ENCODE measurements around the gene RAB7A. TPM values are rescaled to one million over a fixed set of nuclear protein-coding genes. Genes with fewer than 3 reads are reported as not detected.

The RAB7A gene
- total and polyA plus RNA-seq, 11 donors = 143 to 343 (median 253) TPM

DNA sequence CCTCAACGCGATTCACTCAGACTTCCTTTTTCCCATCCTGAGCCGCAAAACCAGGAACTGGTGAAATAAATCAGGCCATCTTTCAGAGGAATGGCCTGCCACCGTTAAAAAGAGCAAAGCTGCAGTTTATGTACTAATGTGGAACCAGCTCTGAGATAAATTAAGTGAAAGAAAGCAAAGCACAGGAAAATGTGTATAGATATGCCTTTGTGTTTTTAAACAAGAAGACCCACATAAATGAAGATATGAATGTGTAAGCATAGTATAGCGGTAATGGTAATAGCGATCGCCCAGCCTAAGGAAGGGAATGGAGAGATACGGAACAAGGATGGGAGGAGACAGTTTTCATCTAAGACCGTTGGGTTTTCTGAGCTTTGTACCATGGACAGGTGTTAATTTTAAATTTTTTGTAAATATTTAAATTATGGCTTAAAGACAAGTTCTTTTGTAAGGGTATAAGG, 44.6 kb upstream of the RAB7A start:
- intact Hi-C loops (cut with DNase I) = loop anchor here (1.0 to 10.0 kb wide), 9 partner anchors 45 to 166 kb away; partner anchors contain the start of gene RAB7A (in 5 of the 10)
- H3K9me3 ChIP-seq = no peaks in the 10 kb centered on the region
- peaks cover 0 to 24% (median 7%) of the 10 kb centered on the region in 12 donors for H3K4me1 ChIP-seq
- no peak for DNase-seq
- no peak for TF ChIP-seq POLR2A (IDR thresholded peaks at IDR 0.05)
- TF ChIP-seq, protein P1, sequence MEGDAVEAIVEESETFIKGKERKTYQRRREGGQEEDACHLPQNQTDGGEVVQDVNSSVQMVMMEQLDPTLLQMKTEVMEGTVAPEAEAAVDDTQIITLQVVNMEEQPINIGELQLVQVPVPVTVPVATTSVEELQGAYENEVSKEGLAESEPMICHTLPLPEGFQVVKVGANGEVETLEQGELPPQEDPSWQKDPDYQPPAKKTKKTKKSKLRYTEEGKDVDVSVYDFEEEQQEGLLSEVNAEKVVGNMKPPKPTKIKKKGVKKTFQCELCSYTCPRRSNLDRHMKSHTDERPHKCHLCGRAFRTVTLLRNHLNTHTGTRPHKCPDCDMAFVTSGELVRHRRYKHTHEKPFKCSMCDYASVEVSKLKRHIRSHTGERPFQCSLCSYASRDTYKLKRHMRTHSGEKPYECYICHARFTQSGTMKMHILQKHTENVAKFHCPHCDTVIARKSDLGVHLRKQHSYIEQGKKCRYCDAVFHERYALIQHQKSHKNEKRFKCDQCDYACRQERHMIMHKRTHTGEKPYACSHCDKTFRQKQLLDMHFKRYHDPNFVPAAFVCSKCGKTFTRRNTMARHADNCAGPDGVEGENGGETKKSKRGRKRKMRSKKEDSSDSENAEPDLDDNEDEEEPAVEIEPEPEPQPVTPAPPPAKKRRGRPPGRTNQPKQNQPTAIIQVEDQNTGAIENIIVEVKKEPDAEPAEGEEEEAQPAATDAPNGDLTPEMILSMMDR (IDR thresholded peaks at IDR 0.05) = no peak
- H3K36me3 ChIP-seq = no peaks in the 10 kb centered on the region
- ATAC-seq = no peak
- 44 to 51% (median 46%) methylated on average over 9 of the region's 9 CpGs for WGBS, 4 donors
- peak overlapping the region; percentile 45 to 82 (median 70) for H3K4me3 ChIP-seq
- H3K27ac ChIP-seq = peak overlapping the region; percentile 92 to 98 (median 96)
- no peaks in the 10 kb centered on the region for H3K27me3 ChIP-seq

GRCh38 chr3:128683957-128684356, 42.0 kb upstream of the RAB7A start:
- intact Hi-C loops (cut with DNase I) = loop anchor here in 7 of 10 donors (2.0 to 10.0 kb wide), 6 partner anchors 43 to 165 kb away; partner anchors contain the start of gene RAB7A (in 3 of the 7)
- Histone ChIP-seq H3K9me3 (no peaks in the 10 kb centered on the region), H3K36me3 (no peaks in the 10 kb centered on the region), H3K4me1 (peaks cover 0 to 24% (median 7%) of the 10 kb centered on the region in 12 donors), H3K4me3 (no peak overlapping the region), H3K27ac (no peak overlapping the region), H3K27me3 (no peaks in the 10 kb centered on the region)
- 60 to 75% (median 67%) methylated on average over 3 of the region's 3 CpGs for WGBS, 4 donors
- DNase-seq = no peak
- ATAC-seq = no peak
- TF ChIP-seq POLR2A (IDR thresholded peaks at IDR 0.05) = no peak
- TF ChIP-seq, protein P1 (IDR thresholded peaks at IDR 0.05) = no peak

- Histone ChIP-seq H3K27me3 (no peaks in the 10 kb centered on the region), H3K4me1 (peaks cover 0 to 13% (median 7%) of the 10 kb centered on the region in 12 donors), H3K4me3 (no peak overlapping the region), H3K9me3 (no peaks in the 10 kb centered on the region), H3K27ac (no peak overlapping the region), H3K36me3 (no peaks in the 10 kb centered on the region)
- ATAC-seq (no peak), DNase-seq (no peak)
- intact Hi-C loops (cut with DNase I) = loop anchor here in 7 of 10 donors (1.0 to 10.0 kb wide), 6 partner anchors 26 to 162 kb away; partner anchors contain the start of gene RAB7A (in 3 of the 7)
- TF ChIP-seq, protein P1 (IDR thresholded peaks at IDR 0.05) = no peak
- no peak for TF ChIP-seq POLR2A (IDR thresholded peaks at IDR 0.05)
- WGBS, 4 donors = 92 to 94% (median 93%) methylated on average over 11 of the region's 11 CpGs
Measured at GRCh38 chr3:128684986-128685726, 40.8 kb upstream of the RAB7A start.

DNA sequence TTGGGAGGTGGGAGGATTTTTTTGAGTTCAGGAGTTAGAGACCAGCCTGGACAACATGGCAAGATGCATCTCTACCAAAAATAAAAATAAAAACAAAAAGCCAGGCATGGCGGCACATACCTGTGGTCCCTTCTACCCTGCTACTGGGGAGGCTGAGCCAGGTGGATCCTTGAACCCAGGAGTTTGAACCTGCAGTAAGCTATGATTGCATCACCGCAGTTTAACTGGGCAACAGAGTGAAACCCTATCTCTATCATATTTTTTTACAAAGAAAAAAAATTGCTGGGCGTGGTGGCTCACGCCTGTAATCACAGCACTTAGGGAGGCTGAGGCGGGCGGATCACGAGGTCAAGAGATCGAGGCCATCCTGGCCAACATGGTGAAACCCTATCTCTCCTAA, 39.5 kb upstream of the RAB7A start:
- Histone ChIP-seq H3K4me3 (no peak overlapping the region), H3K4me1 (peaks cover 0 to 7% (median 2%) of the 10 kb centered on the region in 12 donors), H3K9me3 (no peaks in the 10 kb centered on the region), H3K27ac (no peak overlapping the region), H3K36me3 (no peaks in the 10 kb centered on the region), H3K27me3 (no peaks in the 10 kb centered on the region)
- TF ChIP-seq POLR2A (IDR thresholded peaks at IDR 0.05) = no peak
- TF ChIP-seq, protein P1 (IDR thresholded peaks at IDR 0.05) = no peak
- no peak for DNase-seq
- intact Hi-C loops (cut with DNase I) = loop anchor here in 1 of 10 donors (10.0 kb wide), 1 partner anchor 158 kb away; no protein-coding TSS in a partner anchor
- ATAC-seq = no peak
- WGBS, 4 donors = 94 to 97% (median 96%) methylated on average over 8 of the region's 8 CpGs
